WTC11 (cell line): ENCODE measurements around the gene MATR3. TPM values are rescaled to one million over a fixed set of nuclear protein-coding genes. Genes with fewer than 3 reads are reported as not detected.

Experiments
- ATAC-seq: fragments of 200-7000 bp; cut with Tn5 transposase; 2 replicates; pipeline ENCODE4 v1.10.0; 2021; ENCODE audit warnings: mild to moderate bottlenecking, moderate library complexity
- CTCF ChIA-PET: fragments of 300-600 bp; sonication (Branson Sonifier 250); formaldehyde crosslinking; loops from one replicate; lab custom pipeline; 2021; ENCODE audit warnings: antibody characterized with exemption; lab: Charles Lee
- POLR2A ChIA-PET: fragments of 350-600 bp; sonication (Branson Sonifier 250); formaldehyde crosslinking; loops from one replicate; lab custom pipeline; 2021; ENCODE audit warnings: antibody characterized with exemption; lab: Charles Lee
- DNase-seq: peaks from one replicate; pipeline ENCODE4 v3.0.0; 2021; ENCODE audit warnings: low spot score
- H3K27ac Mint-ChIP-seq: 2 replicates; pipeline ENCODE4 v1.8.0; 2021; ENCODE audit warnings: mixed read lengths
- H3K27me3 Mint-ChIP-seq: 2 replicates; pipeline ENCODE4 v1.8.0; 2021; ENCODE audit warnings: low read depth, mild to moderate bottlenecking, moderate library complexity, mixed read lengths
- H3K36me3 Mint-ChIP-seq: 2 replicates; pipeline ENCODE4 v1.8.0; 2021; ENCODE audit warnings: mixed read lengths
- H3K4me1 Mint-ChIP-seq: 2 replicates; pipeline ENCODE4 v1.8.0; 2022; ENCODE audit warnings: mixed read lengths
- H3K4me3 Mint-ChIP-seq: 2 replicates; pipeline ENCODE4 v1.8.0; 2021; ENCODE audit warnings: mild to moderate bottlenecking, moderate library complexity, mixed read lengths
- H3K9me3 Mint-ChIP-seq: 2 replicates; pipeline ENCODE4 v1.8.0; 2021; ENCODE audit warnings: mixed read lengths
- ESRRA ChIP-seq: sonication (generic); formaldehyde crosslinking; IDR thresholded peaks from 2 replicates; pipeline ENCODE4 v1.8.1; 2022; ENCODE audit warnings: mild to moderate bottlenecking, missing genetic modification reagents, borderline replicate concordance
- ETV6 ChIP-seq: sonication (generic); formaldehyde crosslinking; IDR thresholded peaks from 2 replicates; pipeline ENCODE4 v1.8.1; 2022; ENCODE audit warnings: mild to moderate bottlenecking, missing genetic modification reagents
- GTF2I ChIP-seq: fragments of 250-450 bp; sonication (Bioruptor Pico); conservative IDR thresholded peaks from 2 replicates; pipeline ENCODE4 v1.4.0; 2021; ENCODE audit warnings: mild to moderate bottlenecking
- HMGA2 ChIP-seq: fragments of 250-450 bp; sonication (Bioruptor Pico); IDR thresholded peaks from 2 replicates; pipeline ENCODE4 v1.4.0; 2021; ENCODE audit warnings: mild to moderate bottlenecking, moderate library complexity
- NR2C2 ChIP-seq: sonication (generic); formaldehyde crosslinking; IDR thresholded peaks from 2 replicates; pipeline ENCODE4 v1.8.0; 2022; ENCODE audit warnings: mild to moderate bottlenecking, missing genetic modification reagents
- NR3C1 ChIP-seq: sonication (generic); formaldehyde crosslinking; conservative IDR thresholded peaks from 2 replicates; pipeline ENCODE4 v1.8.1; 2023; ENCODE audit warnings: low read depth, mild to moderate bottlenecking, missing genetic modification reagents
- SMAD4 ChIP-seq: sonication (generic); formaldehyde crosslinking; IDR thresholded peaks from 2 replicates; pipeline ENCODE4 v1.8.0; 2022; ENCODE audit warnings: mild to moderate bottlenecking, missing genetic modification reagents
- SOX15 ChIP-seq: fragments of 250-450 bp; sonication (Bioruptor Pico); IDR thresholded peaks from 2 replicates; pipeline ENCODE4 v1.9.0; 2021; ENCODE audit warnings: mild to moderate bottlenecking
- TEAD4 ChIP-seq: sonication (generic); formaldehyde crosslinking; IDR thresholded peaks from 2 replicates; pipeline ENCODE4 v1.8.0; 2022; ENCODE audit warnings: mild to moderate bottlenecking, missing genetic modification reagents
- TP53 ChIP-seq: sonication (generic); formaldehyde crosslinking; IDR thresholded peaks from 2 replicates; pipeline ENCODE4 v1.8.1; 2023; ENCODE audit warnings: mild to moderate bottlenecking, missing genetic modification reagents
- ZNF416 ChIP-seq: fragments of 250-450 bp; sonication (Bioruptor Pico); IDR thresholded peaks from 2 replicates; pipeline ENCODE4 v1.9.0; 2021; ENCODE audit warnings: mild to moderate bottlenecking, inconsistent platforms
- ZNF671 ChIP-seq: fragments of 250-450 bp; sonication (Bioruptor Pico); IDR thresholded peaks from 2 replicates; pipeline ENCODE4 v1.8.0; 2021; ENCODE audit warnings: mild to moderate bottlenecking
- total RNA-seq: library from RNA; stranded (reverse); gene quantifications from 3 replicates; pipeline ENCODE4 v1.2.3, GENCODE V29; 2021
- TF ChIP-seq, protein P1 (sequence below): sonication (generic); formaldehyde crosslinking; IDR thresholded peaks from 2 replicates; pipeline ENCODE4 v1.8.0; 2023; ENCODE audit warnings: missing genetic modification reagents, mild to moderate bottlenecking, borderline replicate concordance
- TF ChIP-seq, protein P2 (sequence below): fragments of 250-450 bp; sonication (Bioruptor Pico); IDR thresholded peaks from 2 replicates; pipeline ENCODE4 v1.9.0; 2021; ENCODE audit warnings: mild to moderate bottlenecking
- TF ChIP-seq, protein P3 (sequence below): sonication (generic); formaldehyde crosslinking; IDR thresholded peaks from 2 replicates; pipeline ENCODE4 v1.8.1; 2023; ENCODE audit warnings: mild to moderate bottlenecking, missing genetic modification reagents, borderline replicate concordance

The MATR3 gene
- total RNA-seq, 1 experiment from 2014 or later, result 290 TPM

DNA sequence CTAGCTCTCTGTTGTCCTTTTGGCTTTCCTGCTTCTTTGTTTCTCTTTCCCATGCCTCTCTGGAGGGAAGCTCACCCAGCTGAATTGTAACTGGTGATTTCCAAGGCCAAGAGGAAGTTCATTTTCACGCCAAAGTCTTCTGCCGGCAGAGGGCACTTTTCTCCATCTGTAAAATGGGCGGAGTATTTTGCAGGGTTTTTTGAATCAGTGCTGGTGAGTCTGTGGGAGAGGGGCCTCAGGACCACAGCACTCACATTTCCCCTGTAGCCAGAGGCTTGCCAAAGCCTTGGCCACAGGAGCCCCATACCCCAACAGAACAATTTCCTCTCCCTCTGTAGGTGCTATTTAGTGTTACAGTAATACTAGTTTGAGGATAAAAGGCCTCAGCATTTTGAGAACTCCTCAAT lies 42.3 kb upstream of the MATR3 start:
- H3K4me3 Mint-ChIP-seq, result no peak overlapping the region
- no peaks in the 10 kb centered on the region for H3K27me3 Mint-ChIP-seq
- ChIA-PET CTCF (interaction anchor here (0.6 to 1.4 kb wide), 8 partner anchors 11 to 703 kb away, joined by 3 to 8 read pairs (median 3); no protein-coding TSS in a partner anchor), POLR2A (no interaction called here)
- no peaks in the 10 kb centered on the region for H3K36me3 Mint-ChIP-seq
- H3K9me3 Mint-ChIP-seq, result no peaks in the 10 kb centered on the region
- ATAC-seq, result no peak; the same call in 1 of the 2 replicates
- peak overlapping the region; percentile 47; the same call in 1 of the 2 replicates for H3K27ac Mint-ChIP-seq
- peaks cover 8% of the 10 kb centered on the region for H3K4me1 Mint-ChIP-seq
- no peak for DNase-seq
- TF ChIP-seq ZNF416, result no peak
- TF ChIP-seq TEAD4 (CRISPR knock-in tag), result no peak
- TF ChIP-seq, protein P1, sequence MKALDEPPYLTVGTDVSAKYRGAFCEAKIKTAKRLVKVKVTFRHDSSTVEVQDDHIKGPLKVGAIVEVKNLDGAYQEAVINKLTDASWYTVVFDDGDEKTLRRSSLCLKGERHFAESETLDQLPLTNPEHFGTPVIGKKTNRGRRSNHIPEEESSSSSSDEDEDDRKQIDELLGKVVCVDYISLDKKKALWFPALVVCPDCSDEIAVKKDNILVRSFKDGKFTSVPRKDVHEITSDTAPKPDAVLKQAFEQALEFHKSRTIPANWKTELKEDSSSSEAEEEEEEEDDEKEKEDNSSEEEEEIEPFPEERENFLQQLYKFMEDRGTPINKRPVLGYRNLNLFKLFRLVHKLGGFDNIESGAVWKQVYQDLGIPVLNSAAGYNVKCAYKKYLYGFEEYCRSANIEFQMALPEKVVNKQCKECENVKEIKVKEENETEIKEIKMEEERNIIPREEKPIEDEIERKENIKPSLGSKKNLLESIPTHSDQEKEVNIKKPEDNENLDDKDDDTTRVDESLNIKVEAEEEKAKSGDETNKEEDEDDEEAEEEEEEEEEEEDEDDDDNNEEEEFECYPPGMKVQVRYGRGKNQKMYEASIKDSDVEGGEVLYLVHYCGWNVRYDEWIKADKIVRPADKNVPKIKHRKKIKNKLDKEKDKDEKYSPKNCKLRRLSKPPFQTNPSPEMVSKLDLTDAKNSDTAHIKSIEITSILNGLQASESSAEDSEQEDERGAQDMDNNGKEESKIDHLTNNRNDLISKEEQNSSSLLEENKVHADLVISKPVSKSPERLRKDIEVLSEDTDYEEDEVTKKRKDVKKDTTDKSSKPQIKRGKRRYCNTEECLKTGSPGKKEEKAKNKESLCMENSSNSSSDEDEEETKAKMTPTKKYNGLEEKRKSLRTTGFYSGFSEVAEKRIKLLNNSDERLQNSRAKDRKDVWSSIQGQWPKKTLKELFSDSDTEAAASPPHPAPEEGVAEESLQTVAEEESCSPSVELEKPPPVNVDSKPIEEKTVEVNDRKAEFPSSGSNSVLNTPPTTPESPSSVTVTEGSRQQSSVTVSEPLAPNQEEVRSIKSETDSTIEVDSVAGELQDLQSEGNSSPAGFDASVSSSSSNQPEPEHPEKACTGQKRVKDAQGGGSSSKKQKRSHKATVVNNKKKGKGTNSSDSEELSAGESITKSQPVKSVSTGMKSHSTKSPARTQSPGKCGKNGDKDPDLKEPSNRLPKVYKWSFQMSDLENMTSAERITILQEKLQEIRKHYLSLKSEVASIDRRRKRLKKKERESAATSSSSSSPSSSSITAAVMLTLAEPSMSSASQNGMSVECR (CRISPR knock-in tag), result no peak
- no peak for TF ChIP-seq NR2C2 (CRISPR knock-in tag)
- no peak for TF ChIP-seq NR3C1 (CRISPR knock-in tag)
- TF ChIP-seq ESRRA (CRISPR knock-in tag), result no peak
- TF ChIP-seq ETV6 (CRISPR knock-in tag), result no peak
- TF ChIP-seq, protein P2, sequence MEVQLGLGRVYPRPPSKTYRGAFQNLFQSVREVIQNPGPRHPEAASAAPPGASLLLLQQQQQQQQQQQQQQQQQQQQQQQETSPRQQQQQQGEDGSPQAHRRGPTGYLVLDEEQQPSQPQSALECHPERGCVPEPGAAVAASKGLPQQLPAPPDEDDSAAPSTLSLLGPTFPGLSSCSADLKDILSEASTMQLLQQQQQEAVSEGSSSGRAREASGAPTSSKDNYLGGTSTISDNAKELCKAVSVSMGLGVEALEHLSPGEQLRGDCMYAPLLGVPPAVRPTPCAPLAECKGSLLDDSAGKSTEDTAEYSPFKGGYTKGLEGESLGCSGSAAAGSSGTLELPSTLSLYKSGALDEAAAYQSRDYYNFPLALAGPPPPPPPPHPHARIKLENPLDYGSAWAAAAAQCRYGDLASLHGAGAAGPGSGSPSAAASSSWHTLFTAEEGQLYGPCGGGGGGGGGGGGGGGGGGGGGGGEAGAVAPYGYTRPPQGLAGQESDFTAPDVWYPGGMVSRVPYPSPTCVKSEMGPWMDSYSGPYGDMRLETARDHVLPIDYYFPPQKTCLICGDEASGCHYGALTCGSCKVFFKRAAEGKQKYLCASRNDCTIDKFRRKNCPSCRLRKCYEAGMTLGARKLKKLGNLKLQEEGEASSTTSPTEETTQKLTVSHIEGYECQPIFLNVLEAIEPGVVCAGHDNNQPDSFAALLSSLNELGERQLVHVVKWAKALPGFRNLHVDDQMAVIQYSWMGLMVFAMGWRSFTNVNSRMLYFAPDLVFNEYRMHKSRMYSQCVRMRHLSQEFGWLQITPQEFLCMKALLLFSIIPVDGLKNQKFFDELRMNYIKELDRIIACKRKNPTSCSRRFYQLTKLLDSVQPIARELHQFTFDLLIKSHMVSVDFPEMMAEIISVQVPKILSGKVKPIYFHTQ (CRISPR knock-in tag), result no peak

DNA sequence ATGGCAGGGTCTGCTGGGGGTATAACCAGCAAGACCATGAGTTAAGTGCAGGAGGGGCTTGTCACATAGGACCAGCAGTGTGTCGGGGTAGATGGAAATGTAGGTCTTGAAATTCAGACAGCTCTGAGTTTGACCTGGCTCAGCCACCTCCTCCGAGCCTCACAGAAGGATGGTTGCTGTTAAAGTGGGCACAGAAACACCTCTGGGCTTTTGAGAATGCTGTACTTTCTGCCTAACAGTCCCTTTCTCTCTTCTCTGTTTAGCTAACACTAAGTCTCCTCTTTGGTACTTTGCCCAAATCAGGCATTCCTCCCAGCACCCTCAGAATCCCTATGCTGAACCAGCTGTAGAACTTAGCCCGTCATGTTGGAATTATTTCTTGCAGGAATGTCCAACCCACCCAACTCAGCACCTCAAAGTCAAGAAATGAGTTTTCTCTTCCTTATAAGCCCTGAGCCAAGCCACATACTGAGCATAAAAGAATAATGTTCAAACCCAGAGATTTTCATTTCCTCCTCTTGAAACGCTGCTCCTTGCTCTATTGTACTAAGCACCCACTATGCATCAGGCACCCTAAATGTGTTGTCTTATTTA lies 41.7 kb upstream of the MATR3 start:
- DNase-seq (no peak), ATAC-seq (no peak)
- POLR2A ChIA-PET, result no interaction called here
- Mint-ChIP-seq H3K36me3 (no peaks in the 10 kb centered on the region), H3K27me3 (no peaks in the 10 kb centered on the region), H3K4me1 (peaks cover 4% of the 10 kb centered on the region), H3K27ac (peak overlapping the region; percentile 11; the same call in 1 of the 2 replicates), H3K4me3 (no peak overlapping the region), H3K9me3 (no peaks in the 10 kb centered on the region)
- TF ChIP-seq, protein P3, sequence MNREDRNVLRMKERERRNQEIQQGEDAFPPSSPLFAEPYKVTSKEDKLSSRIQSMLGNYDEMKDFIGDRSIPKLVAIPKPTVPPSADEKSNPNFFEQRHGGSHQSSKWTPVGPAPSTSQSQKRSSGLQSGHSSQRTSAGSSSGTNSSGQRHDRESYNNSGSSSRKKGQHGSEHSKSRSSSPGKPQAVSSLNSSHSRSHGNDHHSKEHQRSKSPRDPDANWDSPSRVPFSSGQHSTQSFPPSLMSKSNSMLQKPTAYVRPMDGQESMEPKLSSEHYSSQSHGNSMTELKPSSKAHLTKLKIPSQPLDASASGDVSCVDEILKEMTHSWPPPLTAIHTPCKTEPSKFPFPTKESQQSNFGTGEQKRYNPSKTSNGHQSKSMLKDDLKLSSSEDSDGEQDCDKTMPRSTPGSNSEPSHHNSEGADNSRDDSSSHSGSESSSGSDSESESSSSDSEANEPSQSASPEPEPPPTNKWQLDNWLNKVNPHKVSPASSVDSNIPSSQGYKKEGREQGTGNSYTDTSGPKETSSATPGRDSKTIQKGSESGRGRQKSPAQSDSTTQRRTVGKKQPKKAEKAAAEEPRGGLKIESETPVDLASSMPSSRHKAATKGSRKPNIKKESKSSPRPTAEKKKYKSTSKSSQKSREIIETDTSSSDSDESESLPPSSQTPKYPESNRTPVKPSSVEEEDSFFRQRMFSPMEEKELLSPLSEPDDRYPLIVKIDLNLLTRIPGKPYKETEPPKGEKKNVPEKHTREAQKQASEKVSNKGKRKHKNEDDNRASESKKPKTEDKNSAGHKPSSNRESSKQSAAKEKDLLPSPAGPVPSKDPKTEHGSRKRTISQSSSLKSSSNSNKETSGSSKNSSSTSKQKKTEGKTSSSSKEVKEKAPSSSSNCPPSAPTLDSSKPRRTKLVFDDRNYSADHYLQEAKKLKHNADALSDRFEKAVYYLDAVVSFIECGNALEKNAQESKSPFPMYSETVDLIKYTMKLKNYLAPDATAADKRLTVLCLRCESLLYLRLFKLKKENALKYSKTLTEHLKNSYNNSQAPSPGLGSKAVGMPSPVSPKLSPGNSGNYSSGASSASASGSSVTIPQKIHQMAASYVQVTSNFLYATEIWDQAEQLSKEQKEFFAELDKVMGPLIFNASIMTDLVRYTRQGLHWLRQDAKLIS, result no peak
- TF ChIP-seq GTF2I (CRISPR knock-in tag) (no peak), HMGA2 (CRISPR knock-in tag) (no peak), SMAD4 (no peak), TP53 (no peak), ZNF671 (CRISPR knock-in tag) (no peak), SOX15 (CRISPR knock-in tag) (no peak)
- CTCF ChIA-PET, result interaction anchor here (0.8 to 1.4 kb wide), 6 partner anchors 10 to 704 kb away, joined by 3 to 8 read pairs (median 3); no protein-coding TSS in a partner anchor
